Fibroblast of villous mesenchyme (primary cell): ENCODE measurements around the gene SNAPC3. TPM values are rescaled to one million over a fixed set of nuclear protein-coding genes. Genes with fewer than 3 reads are reported as not detected.
A peak's percentile ranks its signal among the peaks of the same experiment; 100 is the strongest.
"Not testable (repeated sequence)": the region's sequence is repeated elsewhere in the genome, so short reads cannot be mapped to it uniquely, and the experiment has no call there.

ENCODE experiments used
- DNase-seq: peaks from one replicate; pipeline ENCODE4 v3.0.0-alpha.2; 2010; ENCODE audit warnings: low read depth
- H3K4me3 ChIP-seq: 2 replicates; pipeline ENCODE4 v1.5.1; 2011; ENCODE audit warnings: low read depth, mild to moderate bottlenecking, low read length
- total RNA-seq: library from RNA; depleted of rRNA; stranded (reverse); fragments of >200 nt; gene quantifications from 2 replicates; pipeline ENCODE4 v1.2.3, GENCODE V29; 2012
- TF ChIP-seq, protein P1 (sequence below): IDR thresholded peaks from 2 replicates; pipeline ENCODE4 v1.5.1; 2012; ENCODE audit warnings: low read depth, mild to moderate bottlenecking, low read length; ENCODE audit not compliant: insufficient read depth

The SNAPC3 gene
- total RNA-seq, 1 donor = 59.6 TPM

DNA sequence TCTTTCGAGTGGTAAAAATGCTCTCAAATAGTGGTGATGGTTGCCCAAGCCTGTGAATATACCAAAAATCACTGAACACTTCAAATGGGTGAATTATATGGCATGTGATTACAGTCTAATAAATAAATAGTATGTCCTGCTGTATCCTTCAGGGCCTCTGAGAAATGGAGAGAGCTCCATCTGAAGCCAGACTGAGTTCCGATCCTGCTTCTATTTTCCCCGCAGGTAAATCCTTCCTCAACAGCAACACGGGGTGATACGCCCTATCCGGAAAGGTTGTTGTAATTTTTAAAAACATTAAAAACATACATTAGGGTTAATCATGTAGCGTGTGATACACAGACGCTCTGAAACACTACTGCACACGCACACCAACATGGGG, 695 bp upstream of the SNAPC3 start:
- DNase-seq = no peak
- TF ChIP-seq, protein P1, sequence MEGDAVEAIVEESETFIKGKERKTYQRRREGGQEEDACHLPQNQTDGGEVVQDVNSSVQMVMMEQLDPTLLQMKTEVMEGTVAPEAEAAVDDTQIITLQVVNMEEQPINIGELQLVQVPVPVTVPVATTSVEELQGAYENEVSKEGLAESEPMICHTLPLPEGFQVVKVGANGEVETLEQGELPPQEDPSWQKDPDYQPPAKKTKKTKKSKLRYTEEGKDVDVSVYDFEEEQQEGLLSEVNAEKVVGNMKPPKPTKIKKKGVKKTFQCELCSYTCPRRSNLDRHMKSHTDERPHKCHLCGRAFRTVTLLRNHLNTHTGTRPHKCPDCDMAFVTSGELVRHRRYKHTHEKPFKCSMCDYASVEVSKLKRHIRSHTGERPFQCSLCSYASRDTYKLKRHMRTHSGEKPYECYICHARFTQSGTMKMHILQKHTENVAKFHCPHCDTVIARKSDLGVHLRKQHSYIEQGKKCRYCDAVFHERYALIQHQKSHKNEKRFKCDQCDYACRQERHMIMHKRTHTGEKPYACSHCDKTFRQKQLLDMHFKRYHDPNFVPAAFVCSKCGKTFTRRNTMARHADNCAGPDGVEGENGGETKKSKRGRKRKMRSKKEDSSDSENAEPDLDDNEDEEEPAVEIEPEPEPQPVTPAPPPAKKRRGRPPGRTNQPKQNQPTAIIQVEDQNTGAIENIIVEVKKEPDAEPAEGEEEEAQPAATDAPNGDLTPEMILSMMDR = no peak
- peak overlapping the region; percentile 98 for H3K4me3 ChIP-seq

DNA sequence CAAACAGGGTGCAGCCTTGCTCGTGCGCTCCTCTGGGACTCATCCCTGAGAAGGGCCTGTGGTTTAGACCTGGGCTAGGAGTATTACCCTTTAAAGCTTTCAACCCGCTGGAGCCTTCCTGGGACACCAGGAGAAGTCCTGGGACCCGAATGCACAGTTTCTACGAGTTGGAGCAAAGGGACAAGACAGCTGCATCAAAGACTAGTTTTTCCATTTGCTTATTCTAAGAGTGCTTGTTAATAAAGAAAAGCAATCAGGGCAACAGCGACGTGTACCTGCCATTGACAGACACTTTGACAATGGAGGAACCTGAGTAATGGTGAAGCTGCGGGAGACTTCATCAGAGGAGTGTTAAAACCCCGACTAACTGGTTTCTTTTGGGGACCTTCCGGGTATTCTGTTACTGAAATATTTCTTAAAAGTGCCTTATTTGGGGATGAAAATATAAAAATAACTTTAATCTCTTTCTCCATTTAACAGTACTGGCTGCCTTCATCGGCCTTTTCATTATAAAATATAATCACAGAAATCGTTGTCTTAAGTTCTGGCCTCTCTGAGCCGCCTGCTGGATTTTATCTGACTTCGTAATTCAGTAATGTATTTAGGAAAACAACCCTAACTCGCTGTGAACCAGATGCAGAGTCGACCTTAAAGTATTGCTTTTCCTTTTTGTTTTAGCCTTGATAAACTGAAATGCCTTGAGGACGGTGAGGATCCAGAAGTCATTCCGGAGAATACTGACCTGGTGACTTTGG, 732 bp downstream of the SNAPC3 start:
- DNase-seq = peak; percentile 50
- TF ChIP-seq, protein P1 = peak; percentile 35
- H3K4me3 ChIP-seq = peak overlapping the region; percentile 98

DNA sequence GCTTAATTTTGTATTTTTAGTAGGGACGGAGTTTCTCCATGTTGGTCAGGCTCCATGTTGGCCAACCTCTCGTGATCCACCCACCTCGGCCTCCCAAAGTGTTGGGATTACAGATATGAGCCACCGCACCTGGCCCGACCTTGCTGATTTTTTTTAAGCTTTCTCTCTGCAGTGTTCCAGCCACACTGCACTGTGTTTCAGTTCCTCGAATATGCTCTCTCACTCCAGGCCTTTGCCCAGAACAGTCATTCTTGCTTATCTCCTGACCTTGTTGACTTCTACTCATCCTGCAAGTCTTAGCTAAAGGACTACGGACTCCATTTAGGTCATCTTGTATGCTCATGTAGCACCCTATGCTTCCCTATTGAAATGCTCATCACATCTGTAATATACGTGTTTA, 3.3 kb downstream of the SNAPC3 start:
- TF ChIP-seq, protein P1 = no peak
- H3K4me3 ChIP-seq = no peak overlapping the region
- no peak for DNase-seq

DNA sequence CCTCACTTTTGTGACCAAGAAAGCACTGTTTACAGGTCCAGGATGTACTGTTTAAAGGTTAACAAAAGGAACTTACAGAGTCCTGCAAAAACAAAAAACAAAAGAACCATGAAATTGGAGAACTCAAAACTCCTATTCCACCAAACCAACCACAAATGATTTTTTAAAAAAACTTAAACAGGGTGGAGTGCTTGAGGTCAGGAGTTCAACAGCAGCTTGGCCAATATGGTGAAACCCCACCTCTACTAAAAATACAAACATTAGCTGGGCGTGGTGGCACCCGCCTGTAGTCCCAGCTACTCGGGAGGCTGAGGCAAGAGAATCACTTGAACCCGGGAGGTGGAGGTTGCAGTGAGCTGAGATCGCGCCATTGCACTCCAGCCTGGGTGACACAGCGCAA, 5.0 kb downstream of the SNAPC3 start:
- DNase-seq, H3K4me3 ChIP-seq: not testable (repeated sequence)

DNA sequence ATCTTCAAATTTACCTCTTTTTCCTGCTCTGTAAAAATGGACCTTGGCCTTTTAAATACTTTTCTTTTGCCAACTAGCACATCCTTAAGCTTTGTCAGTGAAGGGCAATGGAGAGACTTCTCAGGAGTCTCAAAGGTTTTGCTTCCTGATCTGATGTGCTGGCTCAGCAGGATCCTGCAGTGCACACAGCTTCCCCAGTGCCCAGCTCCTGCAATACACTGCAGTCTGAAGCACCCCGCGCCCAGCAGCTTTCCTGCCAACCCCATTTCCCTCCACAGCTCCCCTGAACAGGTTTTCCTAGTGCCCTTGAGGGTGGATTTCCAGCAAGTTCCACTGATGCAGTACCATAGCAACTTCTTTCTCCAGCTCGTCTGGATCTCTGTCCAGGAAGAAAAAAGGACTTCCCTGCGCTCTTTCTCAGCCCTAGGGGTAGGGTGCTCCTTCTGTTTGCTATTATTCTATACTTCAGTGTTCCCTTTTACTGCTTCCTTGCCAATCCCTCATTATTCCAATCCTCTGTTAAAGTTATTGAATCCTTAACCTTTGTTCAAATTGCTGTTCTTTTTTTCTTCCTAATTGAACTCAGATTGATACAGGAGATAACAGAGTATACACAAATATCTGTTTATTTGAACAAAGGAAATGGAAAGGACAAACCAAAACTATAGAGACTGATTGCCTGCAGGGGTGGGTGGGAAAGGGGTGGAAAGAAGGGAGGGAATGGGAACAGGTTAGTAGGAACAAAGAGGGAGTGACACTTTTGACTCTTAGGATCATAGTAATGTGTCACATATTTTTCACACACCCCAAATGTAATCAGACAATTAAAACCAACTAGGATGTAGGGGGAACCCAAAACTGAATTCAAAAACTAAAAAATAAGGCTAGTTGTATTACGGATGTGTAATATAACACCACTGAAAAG, 8.5 kb downstream of the SNAPC3 start:
- TF ChIP-seq, protein P1 = no peak
- H3K4me3 ChIP-seq = no peak overlapping the region

DNA sequence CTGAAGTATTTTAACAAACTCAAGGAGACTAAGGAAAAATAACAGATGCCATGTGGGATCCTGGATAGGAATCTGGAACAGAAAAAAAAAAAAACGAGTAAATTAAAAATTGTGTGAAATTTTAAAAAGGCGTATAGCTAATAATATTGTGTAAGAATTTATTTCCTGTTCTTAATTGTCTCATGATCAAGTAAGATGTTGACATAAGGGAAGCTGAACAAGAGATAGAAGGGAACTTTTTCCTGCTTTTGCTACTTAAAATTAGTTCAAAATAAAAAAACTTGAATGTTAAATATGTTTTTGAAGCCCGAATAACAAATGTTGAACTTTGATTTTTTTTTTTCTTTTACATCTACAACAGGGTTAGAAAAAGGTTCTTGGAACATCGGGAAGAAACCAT, 10.5 kb downstream of the SNAPC3 start:
- DNase-seq = no peak
- TF ChIP-seq, protein P1 = no peak

More for the DNA sequence above, 8.5 kb downstream of the SNAPC3 start:
- no peak for DNase-seq

DNA sequence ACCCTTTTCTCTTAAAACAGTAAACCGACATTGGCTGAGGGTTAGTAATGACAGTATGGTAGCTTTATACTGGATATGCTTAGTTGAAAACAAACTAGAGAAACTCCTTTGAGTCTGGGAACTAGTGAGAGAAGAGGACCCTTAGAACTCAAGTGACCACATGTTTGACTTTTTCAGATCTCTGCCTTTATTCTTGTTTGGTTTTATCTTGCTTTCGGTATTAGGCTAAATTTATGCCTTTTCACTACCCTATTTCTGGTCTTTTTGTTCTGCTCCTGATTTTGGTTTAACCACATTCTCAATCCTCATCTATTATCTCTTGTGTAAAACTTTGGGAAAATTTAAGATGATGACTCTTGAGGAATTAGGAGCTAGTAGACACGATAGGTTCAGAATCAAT, 11.0 kb downstream of the SNAPC3 start:
- H3K4me3 ChIP-seq = no peak overlapping the region
- TF ChIP-seq, protein P1 = no peak
- no peak for DNase-seq

More for the DNA sequence above, 10.5 kb downstream of the SNAPC3 start:
- no peak overlapping the region for H3K4me3 ChIP-seq
